Stimulated activated naive B cell treated with anti-CD40 and anti-IgM and Interleukin-4, amounts not matched to agents 10 μg/mL and 1 μg/mL and 100 μg/mL, for 72 hours (primary cell): Measurements from ENCODE around the gene RBM47.
"Not testable (repeated sequence)": the region's sequence is repeated elsewhere in the genome, so short reads cannot be mapped to it uniquely, and the experiment has no call there.

Source experiments
- ATAC-seq, 2 donors: fragments of 150-1000 bp; cut with Tn5 transposase; replicated peaks; 2 replicates each; pipeline ENCODE4 v1.10.0; 2021; ENCODE audit warnings: moderate library complexity in 1 of 2
- DNase-seq: peaks from one replicate; pipeline ENCODE4 v3.0.0; 2021
- H3K27ac Mint-ChIP-seq: one replicate; pipeline ENCODE4 v1.8.0; 2022; ENCODE audit warnings: mild to moderate bottlenecking, mixed read lengths
- H3K27me3 Mint-ChIP-seq, 2 donors: one replicate each; pipeline ENCODE4 v1.8.0; 2022; ENCODE audit warnings: mixed read lengths in 2 of 2
- H3K36me3 Mint-ChIP-seq, 2 donors: one replicate each; pipeline ENCODE4 v1.8.0; 2022; ENCODE audit warnings: mixed read lengths in 2 of 2, mild to moderate bottlenecking in 1 of 2
- H3K4me1 Mint-ChIP-seq, 2 donors: one replicate each; pipeline ENCODE4 v1.8.0; 2022; ENCODE audit warnings: mixed read lengths in 2 of 2, mild to moderate bottlenecking in 1 of 2
- H3K4me3 Mint-ChIP-seq, 2 donors: one replicate each; pipeline ENCODE4 v1.8.0; 2022; ENCODE audit warnings: mild to moderate bottlenecking in 2 of 2, mixed read lengths in 2 of 2, moderate library complexity in 1 of 2
- H3K9me3 Mint-ChIP-seq, 2 donors: one replicate each; pipeline ENCODE4 v1.8.0; 2022; ENCODE audit warnings: mixed read lengths in 2 of 2, mild to moderate bottlenecking in 1 of 2

The RBM47 gene

GRCh38 chr4:40572692-40573310 lies 56.9 kb downstream of the RBM47 start:
- Mint-ChIP-seq H3K27me3 (no peaks in the 10 kb centered on the region), H3K4me3 (no peak overlapping the region), H3K4me1 (peaks cover 33 to 40% of the 10 kb centered on the region in 2 donors), H3K9me3 (no peaks in the 10 kb centered on the region), H3K36me3 (peaks cover 0 to 2% of the 10 kb centered on the region in 2 donors), H3K27ac (no peak overlapping the region)
- ATAC-seq (no peak), DNase-seq (no peak)

GRCh38 chr4:40571208-40571607 lies 58.5 kb downstream of the RBM47 start:
- peaks cover 18 to 27% of the 10 kb centered on the region in 2 donors for H3K4me1 Mint-ChIP-seq
- H3K27ac Mint-ChIP-seq, result no peak overlapping the region

GRCh38 chr4:40570348-40571077 lies 59.2 kb downstream of the RBM47 start:
- Mint-ChIP-seq H3K4me1 (peaks cover 16 to 26% of the 10 kb centered on the region in 2 donors), H3K4me3 (no peak overlapping the region), H3K9me3 (no peaks in the 10 kb centered on the region), H3K27me3 (no peaks in the 10 kb centered on the region), H3K27ac (no peak overlapping the region), H3K36me3 (peaks cover 0 to 4% of the 10 kb centered on the region in 2 donors)
- ATAC-seq (no peak), DNase-seq (no peak)

More at GRCh38 chr4:40571208-40571607, 58.5 kb downstream of the RBM47 start:
- ATAC-seq (no peak), DNase-seq (no peak)
- no peak overlapping the region for H3K4me3 Mint-ChIP-seq
- peaks cover 0 to 2% of the 10 kb centered on the region in 2 donors for H3K36me3 Mint-ChIP-seq
- H3K27me3 Mint-ChIP-seq, result no peaks in the 10 kb centered on the region
- H3K9me3 Mint-ChIP-seq, result no peaks in the 10 kb centered on the region

- Mint-ChIP-seq H3K9me3 (no peaks in the 10 kb centered on the region), H3K27me3 (no peaks in the 10 kb centered on the region), H3K4me3 (no peak overlapping the region), H3K4me1 (peaks cover 21 to 44% of the 10 kb centered on the region in 2 donors), H3K36me3 (peaks cover 0 to 2% of the 10 kb centered on the region in 2 donors), H3K27ac (peak overlapping the region; percentile 37)
- ATAC-seq, result no peak
- no peak for DNase-seq
Measured at GRCh38 chr4:40564815-40565483, 64.7 kb downstream of the RBM47 start.

- Mint-ChIP-seq H3K9me3 (no peaks in the 10 kb centered on the region), H3K4me3 (no peak overlapping the region), H3K36me3 (peaks cover 0 to 2% of the 10 kb centered on the region in 2 donors), H3K27me3 (no peaks in the 10 kb centered on the region), H3K27ac (no peak overlapping the region), H3K4me1 (peaks cover 24 to 52% of the 10 kb centered on the region in 2 donors)
- DNase-seq, result no peak
- ATAC-seq, result peak in 1 of 2 donors; percentile 25
Measured at GRCh38 chr4:40564004-40564403, 65.7 kb downstream of the RBM47 start.

GRCh38 chr4:40563401-40563800 lies 66.3 kb downstream of the RBM47 start:
- no peak for ATAC-seq
- Mint-ChIP-seq H3K27me3 (no peaks in the 10 kb centered on the region), H3K27ac (peak overlapping the region; percentile 16), H3K4me3 (no peak overlapping the region), H3K36me3 (peaks cover 0 to 2% of the 10 kb centered on the region in 2 donors), H3K4me1 (peaks cover 24 to 52% of the 10 kb centered on the region in 2 donors), H3K9me3 (no peaks in the 10 kb centered on the region)
- DNase-seq, result no peak

GRCh38 chr4:40562681-40563080 lies 67.0 kb downstream of the RBM47 start:
- no peak overlapping the region for H3K4me3 Mint-ChIP-seq
- ATAC-seq (no peak), DNase-seq (no peak)
- H3K9me3 Mint-ChIP-seq, result no peaks in the 10 kb centered on the region
- peaks cover 24 to 52% of the 10 kb centered on the region in 2 donors for H3K4me1 Mint-ChIP-seq
- peaks cover 0 to 2% of the 10 kb centered on the region in 2 donors for H3K36me3 Mint-ChIP-seq
- no peak overlapping the region for H3K27ac Mint-ChIP-seq
- no peaks in the 10 kb centered on the region for H3K27me3 Mint-ChIP-seq

- no peak for DNase-seq
- no peaks in the 10 kb centered on the region for H3K9me3 Mint-ChIP-seq
- H3K27ac Mint-ChIP-seq, result no peak overlapping the region
- no peak for ATAC-seq
- H3K27me3 Mint-ChIP-seq, result no peaks in the 10 kb centered on the region
- H3K4me1 Mint-ChIP-seq, result peaks cover 24 to 52% of the 10 kb centered on the region in 2 donors
- H3K36me3 Mint-ChIP-seq, result peaks cover 0 to 2% of the 10 kb centered on the region in 2 donors
- H3K4me3 Mint-ChIP-seq, result no peak overlapping the region
Measured at GRCh38 chr4:40562208-40562607, 67.5 kb downstream of the RBM47 start.

GRCh38 chr4:40561543-40562177 lies 68.0 kb downstream of the RBM47 start:
- H3K27ac Mint-ChIP-seq, H3K4me3 Mint-ChIP-seq, H3K36me3 Mint-ChIP-seq, H3K27me3 Mint-ChIP-seq, ATAC-seq, H3K9me3 Mint-ChIP-seq, DNase-seq: not testable (repeated sequence)
- H3K4me1 Mint-ChIP-seq, result peaks cover 24 to 52% of the 10 kb centered on the region in 2 donors

- H3K9me3 Mint-ChIP-seq, result no peaks in the 10 kb centered on the region
- H3K36me3 Mint-ChIP-seq, result no peaks in the 10 kb centered on the region
- H3K4me1 Mint-ChIP-seq, result peaks cover 19 to 39% of the 10 kb centered on the region in 2 donors
- peak; percentile 91 to 96 for ATAC-seq
- peak; percentile 17 for DNase-seq
- peak overlapping the region; percentile 72 for H3K27ac Mint-ChIP-seq
- no peaks in the 10 kb centered on the region for H3K27me3 Mint-ChIP-seq
- H3K4me3 Mint-ChIP-seq, result peak overlapping the region in 1 of 2 donors; percentile 40
Measured at GRCh38 chr4:40559585-40560465, 69.8 kb downstream of the RBM47 start.

- Mint-ChIP-seq H3K4me3 (no peak overlapping the region), H3K27me3 (no peaks in the 10 kb centered on the region), H3K36me3 (no peaks in the 10 kb centered on the region), H3K9me3 (no peaks in the 10 kb centered on the region), H3K4me1 (peaks cover 13 to 34% of the 10 kb centered on the region in 2 donors), H3K27ac (peak overlapping the region; percentile 25)
- ATAC-seq (no peak), DNase-seq (no peak)
Measured at GRCh38 chr4:40557736-40558135, 71.9 kb downstream of the RBM47 start.

GRCh38 chr4:40555176-40555900 lies 74.3 kb downstream of the RBM47 start:
- Mint-ChIP-seq H3K4me3 (no peak overlapping the region), H3K27me3 (no peaks in the 10 kb centered on the region), H3K4me1 (peaks cover 22 to 42% of the 10 kb centered on the region in 2 donors), H3K27ac (peak overlapping the region; percentile 56), H3K9me3 (no peaks in the 10 kb centered on the region), H3K36me3 (no peaks in the 10 kb centered on the region)
- ATAC-seq (no peak), DNase-seq (no peak)

GRCh38 chr4:40554641-40555040 lies 75.0 kb downstream of the RBM47 start:
- ATAC-seq, H3K27me3 Mint-ChIP-seq, H3K9me3 Mint-ChIP-seq: not testable (repeated sequence)

More at GRCh38 chr4:40554641-40555040, 75.0 kb downstream of the RBM47 start:
- H3K27ac Mint-ChIP-seq, result peak overlapping the region; percentile 2
- DNase-seq, H3K4me3 Mint-ChIP-seq, H3K36me3 Mint-ChIP-seq: not testable (repeated sequence)
- H3K4me1 Mint-ChIP-seq, result peaks cover 17 to 41% of the 10 kb centered on the region in 2 donors
